D721Med (cell line): Measurements from ENCODE around the gene PRKCZ.

ENCODE experiments used
- DNase-seq: peaks from one replicate; pipeline ENCODE4 v3.0.0; 2011; ENCODE audit warnings: low spot score; ENCODE audit not compliant: insufficient read length
- FAIRE-seq: peaks from 2 replicates; lab custom pipeline; 2011; peaks lifted over from hg19 to GRCh38; lab: Jason Lieb, UNC
- TF ChIP-seq, protein P1 (sequence below): IDR thresholded peaks from 2 replicates; pipeline ENCODE4 v1.5.1; 2012; ENCODE audit warnings: mild to moderate bottlenecking, control low read depth; ENCODE audit not compliant: insufficient read depth; ENCODE audit errors: missing control alignments

PRKCZ gene

DNA sequence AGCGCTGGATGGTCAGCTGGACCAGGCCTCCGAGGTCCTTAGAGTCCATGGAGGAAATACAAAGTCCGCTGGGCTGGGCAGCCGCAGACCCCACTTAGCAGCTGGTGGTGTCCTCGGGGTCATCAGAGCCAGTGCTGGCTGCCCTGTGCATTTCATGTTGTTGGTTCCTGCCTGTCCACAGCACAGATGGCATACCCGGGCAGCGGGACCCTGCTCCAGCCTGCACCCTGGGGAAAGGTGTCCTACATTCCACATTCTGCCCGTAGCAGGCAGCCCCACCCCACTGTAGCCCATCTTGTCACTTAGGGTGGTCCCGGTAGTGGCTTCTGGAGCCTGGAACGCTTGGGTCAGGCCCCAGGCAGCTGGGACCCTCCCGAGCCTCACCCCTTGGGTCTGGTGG, 19.8 kb downstream of the PRKCZ start:
- no peak for FAIRE-seq
- DNase-seq = no peak
- TF ChIP-seq, protein P1, sequence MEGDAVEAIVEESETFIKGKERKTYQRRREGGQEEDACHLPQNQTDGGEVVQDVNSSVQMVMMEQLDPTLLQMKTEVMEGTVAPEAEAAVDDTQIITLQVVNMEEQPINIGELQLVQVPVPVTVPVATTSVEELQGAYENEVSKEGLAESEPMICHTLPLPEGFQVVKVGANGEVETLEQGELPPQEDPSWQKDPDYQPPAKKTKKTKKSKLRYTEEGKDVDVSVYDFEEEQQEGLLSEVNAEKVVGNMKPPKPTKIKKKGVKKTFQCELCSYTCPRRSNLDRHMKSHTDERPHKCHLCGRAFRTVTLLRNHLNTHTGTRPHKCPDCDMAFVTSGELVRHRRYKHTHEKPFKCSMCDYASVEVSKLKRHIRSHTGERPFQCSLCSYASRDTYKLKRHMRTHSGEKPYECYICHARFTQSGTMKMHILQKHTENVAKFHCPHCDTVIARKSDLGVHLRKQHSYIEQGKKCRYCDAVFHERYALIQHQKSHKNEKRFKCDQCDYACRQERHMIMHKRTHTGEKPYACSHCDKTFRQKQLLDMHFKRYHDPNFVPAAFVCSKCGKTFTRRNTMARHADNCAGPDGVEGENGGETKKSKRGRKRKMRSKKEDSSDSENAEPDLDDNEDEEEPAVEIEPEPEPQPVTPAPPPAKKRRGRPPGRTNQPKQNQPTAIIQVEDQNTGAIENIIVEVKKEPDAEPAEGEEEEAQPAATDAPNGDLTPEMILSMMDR = no peak

DNA sequence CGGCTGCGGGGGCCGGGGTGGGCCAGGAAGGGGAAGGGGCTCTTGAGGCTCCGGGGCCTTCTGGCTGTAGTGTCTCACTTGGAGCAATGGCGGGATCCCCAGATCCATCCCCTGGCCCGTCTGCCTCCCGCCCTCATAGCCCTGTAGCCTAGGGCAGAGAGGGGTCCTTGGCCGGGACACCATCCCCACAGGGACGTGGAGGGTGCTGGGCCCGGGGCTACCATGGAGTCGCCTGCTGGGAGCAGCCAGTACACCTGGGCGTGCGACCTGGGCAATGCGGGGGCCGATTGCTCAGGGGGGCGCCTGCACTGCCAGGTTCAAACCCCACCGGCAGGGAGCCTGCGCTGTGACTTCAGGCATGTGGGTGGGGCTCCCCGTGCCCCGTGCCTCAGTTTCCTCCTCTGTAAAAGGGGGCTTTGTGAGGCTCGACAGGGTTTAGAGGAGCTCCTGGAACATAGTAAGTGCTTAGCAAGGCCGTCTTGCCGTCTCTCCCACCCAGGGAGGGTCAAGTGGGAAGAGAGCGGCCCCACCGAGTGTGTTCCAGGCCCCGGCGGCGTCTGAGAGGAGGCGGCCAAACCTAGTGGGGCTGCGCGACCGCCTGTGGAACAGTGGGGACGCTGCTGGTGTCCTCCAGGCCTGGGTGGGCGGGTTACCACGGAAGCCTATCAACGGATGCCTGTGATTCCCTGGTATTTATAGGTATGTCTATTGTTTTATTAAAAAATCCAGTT, 20.8 kb downstream of the PRKCZ start:
- TF ChIP-seq, protein P1 = no peak
- DNase-seq = no peak
- no peak for FAIRE-seq

DNA sequence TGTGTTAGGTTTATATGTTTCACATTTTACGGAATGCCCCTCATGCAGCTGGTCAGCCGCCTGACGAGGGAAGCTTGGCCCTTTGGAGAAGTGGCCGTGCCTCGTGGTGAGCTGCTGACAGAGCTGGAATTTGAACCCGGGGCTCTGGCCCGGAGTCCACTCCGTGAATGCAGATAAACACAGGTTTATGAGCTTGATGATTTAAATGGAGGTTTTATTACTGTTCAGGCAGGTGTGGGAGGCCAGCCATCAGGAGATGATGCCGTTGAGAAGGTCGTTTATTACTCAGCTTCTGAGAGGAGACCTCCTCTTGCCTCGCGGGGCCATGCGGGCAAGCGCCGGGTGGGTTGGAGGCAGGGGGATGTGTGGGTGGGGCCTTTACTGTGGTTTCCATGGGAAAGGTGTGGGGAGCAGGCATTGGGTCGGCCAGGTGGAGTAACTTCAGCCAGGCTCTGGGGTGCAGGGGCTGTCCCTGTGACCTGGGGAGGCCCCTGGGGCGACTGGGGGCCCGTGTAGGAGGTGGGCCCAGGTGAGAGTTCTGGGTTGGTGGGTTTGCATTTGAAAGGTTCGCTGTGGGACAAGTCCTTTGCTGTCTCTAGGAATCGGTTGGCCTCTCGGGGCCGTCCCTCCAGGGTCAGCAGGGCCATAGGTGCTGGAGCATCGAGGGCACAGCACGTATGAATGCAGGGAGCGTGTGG, 22.0 kb downstream of the PRKCZ start:
- TF ChIP-seq, protein P1 = no peak
- FAIRE-seq (no peak), DNase-seq (no peak)

GRCh38 chr1:2072891-2073290, 22.7 kb downstream of the PRKCZ start:
- FAIRE-seq = no peak
- TF ChIP-seq, protein P1 = no peak
- DNase-seq = no peak

DNA sequence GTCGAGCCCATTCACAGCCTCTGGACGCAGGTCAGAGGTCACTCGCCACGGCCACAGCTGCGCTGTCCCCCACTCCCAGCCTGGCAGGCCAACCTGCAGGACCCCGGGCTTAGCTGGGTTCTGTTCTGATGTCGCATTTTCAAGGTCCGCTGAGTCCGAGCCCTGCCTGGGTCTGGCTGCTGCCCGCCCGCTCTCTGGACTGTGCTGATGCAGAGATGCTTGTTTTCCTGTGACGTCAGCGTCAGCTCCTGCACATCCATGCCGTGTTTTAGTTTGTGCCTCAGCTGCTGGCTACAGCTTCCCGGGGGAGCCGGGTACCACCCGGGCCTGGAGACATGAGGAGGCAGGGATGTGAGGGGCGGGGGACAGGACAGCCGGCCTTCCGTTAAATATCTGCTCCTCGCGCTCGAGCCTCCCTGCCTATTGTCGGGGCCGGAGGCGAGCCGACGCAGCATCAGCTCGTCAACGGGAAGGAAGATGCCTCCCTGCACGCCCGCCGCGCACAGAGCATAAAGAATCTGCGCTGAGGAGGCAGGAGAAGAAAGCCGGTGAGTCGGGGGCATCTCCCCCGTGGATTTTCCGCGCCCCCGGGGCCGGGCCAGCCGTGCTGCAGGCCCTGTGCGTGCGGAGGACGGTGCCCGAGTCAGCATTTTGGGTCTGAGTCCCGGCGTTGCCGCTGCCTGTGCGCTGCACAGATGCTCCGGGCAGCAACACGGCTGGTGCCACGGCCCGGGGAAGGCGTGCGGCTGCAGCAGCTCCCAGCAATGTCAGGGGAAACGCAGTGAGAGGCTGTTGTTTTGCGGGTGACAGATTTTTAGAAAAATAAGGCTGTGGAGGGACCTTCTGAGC, 23.4 kb downstream of the PRKCZ start:
- TF ChIP-seq, protein P1 = no peak
- FAIRE-seq (no peak), DNase-seq (peak; percentile 84)

GRCh38 chr1:2074396-2074795, 24.2 kb downstream of the PRKCZ start:
- no peak for DNase-seq
- TF ChIP-seq, protein P1 = no peak
- FAIRE-seq = no peak
